Dermis microvascular lymphatic vessel endothelial cell (primary cell): ENCODE results near the gene IFRD2. TPM values are rescaled to one million over a fixed set of nuclear protein-coding genes. Genes with fewer than 3 reads are reported as not detected.
A peak's percentile ranks its signal among the peaks of the same experiment; 100 is the strongest.

Experiments used
- DNase-seq, 2 donors: peaks; one replicate each; pipeline versions ENCODE4 v3.0.0 to v3.0.0-alpha.2; 2010; ENCODE audit warnings: low read depth in 2 of 2
- total RNA-seq: library from RNA; depleted of rRNA; stranded (reverse); fragments of >200 nt; gene quantifications from 2 replicates; pipeline ENCODE4 v1.2.1, GENCODE V29; 2014

The IFRD2 gene, protein sequence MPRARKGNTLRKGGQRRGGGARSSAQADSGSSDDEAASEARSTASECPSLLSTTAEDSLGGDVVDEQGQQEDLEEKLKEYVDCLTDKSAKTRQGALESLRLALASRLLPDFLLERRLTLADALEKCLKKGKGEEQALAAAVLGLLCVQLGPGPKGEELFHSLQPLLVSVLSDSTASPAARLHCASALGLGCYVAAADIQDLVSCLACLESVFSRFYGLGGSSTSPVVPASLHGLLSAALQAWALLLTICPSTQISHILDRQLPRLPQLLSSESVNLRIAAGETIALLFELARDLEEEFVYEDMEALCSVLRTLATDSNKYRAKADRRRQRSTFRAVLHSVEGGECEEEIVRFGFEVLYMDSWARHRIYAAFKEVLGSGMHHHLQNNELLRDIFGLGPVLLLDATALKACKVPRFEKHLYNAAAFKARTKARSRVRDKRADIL
- total RNA-seq: 117 and 130 TPM in 2 replicates

- DNase-seq: peak; percentile 94 to 99
Observed at GRCh38 chr3:50292159-50293078, at the start of gene IFRD2. Gene IFRD2, minus strand, starts transcription at chr3:50292429. Its CDS starts 155 bp downstream, at chr3:50292274.

DNA sequence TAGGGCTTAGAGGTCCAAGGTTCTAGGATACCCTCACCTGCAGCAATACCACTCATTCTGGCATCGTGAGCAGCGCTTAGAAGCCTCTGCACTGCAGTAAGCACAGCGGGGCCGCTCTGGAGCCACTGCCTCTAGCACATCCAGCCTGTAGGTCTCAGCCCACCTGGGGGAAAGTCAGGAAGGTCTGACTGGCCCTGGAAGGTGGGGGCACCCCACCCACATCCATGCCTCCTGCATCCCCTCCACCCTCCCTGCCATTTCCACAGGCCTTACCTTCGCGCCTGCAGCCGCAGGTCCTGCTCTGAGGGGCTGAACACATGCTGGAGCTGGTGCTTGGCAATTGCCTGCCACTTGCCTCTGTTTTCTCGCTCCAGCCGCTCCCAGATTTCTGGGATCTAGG lies 49.3 kb upstream of the IFRD2 start:
- no peak for DNase-seq

DNA sequence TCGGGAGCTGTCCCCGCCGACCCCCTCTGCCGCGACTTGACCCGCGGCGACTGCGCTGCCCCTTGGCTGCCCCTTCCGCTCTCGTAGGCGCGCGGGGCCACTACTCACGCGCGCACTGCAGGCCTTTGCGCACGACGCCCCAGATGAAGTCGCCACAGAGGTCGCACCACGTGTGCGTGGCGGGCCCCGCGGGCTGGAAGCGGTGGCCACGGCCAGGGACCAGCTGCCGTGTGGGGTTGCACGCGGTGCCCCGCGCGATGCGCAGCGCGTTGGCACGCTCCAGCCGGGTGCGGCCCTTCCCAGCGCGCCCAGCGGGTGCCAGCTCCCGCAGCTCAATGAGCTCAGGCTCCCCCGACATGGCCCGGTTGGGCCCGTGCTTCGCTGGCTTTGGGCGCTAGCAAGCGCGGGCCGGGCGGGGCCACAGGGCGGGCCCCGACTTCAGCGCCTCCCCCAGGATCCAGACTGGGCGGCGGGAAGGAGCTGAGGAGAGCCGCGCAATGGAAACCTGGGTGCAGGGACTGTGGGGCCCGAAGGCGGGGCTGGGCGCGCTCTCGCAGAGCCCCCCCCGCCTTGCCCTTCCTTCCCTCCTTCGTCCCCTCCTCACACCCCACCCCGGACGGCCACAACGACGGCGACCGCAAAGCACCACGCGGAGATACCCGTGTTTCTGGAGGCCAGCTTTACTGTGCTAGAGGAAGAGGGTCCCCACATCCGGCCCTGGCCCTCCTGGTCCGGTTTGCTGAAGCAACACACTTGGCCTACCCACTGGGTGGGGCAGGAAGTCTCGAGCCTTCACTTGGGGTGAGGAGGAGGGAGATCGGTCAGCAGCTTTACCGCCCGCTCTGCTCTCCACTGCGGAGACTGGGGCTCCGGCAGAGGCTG lies 48.5 kb upstream of the IFRD2 start, which contains the start of gene RASSF1:
RASSF1 (minus strand) TSS at position 389 of the 882 bp plus-strand sequence; CDS start at position 358, 31 bp downstream.
- DNase-seq: no peak

GRCh38 chr3:50340147-50340447 lies 47.9 kb upstream of the IFRD2 start:
- no peak for DNase-seq

- DNase-seq: no peak
Observed at GRCh38 chr3:50339485-50340146, 47.4 kb upstream of the IFRD2 start.

- DNase-seq: no peak
Observed at GRCh38 chr3:50338965-50339364, 46.7 kb upstream of the IFRD2 start.

DNA sequence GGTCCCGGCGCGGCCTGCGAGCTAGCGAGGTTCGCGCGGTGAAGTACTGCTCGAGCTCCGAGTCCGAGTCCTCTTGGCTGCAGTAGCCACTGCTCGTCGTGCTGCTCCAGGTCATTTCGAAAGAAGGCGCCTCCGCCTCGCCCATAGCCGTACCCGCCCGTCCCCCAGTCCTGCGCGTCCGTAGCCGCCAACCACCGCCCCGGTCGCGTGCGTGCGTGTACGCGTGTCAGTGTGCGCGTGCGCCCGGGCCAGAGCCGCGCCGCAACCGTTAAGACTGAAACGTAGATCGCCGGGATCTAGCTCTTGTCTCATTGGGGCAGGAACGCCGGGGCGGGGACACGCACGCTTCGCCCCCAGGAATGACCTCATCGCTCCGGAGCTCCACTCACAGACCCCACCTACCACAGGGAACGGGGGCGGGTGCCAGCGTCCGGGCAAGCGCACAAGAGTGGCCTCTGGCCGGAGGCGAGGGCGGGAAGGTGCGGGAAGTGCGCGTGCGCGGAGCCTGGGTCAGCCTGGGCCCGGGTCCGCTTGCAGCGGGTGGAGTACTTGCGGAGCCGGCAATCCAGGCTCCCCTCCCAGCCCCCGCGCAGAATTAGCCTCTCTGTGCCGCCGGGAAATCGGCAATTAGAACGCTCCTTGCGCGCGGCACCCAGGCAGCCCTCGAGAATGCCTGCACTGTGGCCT lies 45.1 kb upstream of the IFRD2 start:
- DNase-seq: peak; percentile 97 to 99

DNA sequence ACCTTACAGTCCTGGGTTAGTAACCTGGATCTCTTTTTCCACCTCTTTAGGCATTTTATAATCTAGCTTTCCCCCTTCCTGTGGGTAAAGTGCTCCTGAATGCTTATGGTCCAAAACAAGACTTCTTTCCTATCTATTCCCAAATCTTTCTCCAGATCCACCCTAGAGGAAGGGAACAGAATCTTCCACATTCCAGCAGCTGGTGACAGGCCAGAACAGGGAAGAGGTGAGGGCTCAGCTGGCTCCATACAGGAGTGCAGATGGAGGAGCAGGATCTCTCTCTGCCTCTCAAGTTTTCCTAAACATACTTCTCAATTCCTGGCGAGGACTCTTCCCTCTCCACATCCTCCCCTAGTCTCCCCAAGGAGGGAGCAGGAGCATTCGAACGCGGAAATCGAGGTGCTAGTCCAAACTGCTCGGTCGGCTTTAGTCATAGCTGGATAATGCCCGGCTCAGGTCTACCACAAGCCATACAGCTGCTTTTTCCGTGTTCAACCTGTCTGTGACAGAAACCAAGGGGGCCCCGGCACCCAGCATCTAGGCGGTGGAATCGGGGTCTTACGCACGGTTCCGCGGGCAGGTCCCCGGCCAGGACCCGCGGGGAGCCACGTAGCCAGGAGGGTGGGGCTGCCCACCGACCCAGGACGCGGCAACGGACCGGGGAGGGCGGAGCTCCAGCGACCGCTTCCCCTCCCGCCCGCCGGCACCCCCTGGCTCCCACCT lies 44.4 kb upstream of the IFRD2 start:
- peak in 1 of 2 donors; percentile 36 for DNase-seq

DNA sequence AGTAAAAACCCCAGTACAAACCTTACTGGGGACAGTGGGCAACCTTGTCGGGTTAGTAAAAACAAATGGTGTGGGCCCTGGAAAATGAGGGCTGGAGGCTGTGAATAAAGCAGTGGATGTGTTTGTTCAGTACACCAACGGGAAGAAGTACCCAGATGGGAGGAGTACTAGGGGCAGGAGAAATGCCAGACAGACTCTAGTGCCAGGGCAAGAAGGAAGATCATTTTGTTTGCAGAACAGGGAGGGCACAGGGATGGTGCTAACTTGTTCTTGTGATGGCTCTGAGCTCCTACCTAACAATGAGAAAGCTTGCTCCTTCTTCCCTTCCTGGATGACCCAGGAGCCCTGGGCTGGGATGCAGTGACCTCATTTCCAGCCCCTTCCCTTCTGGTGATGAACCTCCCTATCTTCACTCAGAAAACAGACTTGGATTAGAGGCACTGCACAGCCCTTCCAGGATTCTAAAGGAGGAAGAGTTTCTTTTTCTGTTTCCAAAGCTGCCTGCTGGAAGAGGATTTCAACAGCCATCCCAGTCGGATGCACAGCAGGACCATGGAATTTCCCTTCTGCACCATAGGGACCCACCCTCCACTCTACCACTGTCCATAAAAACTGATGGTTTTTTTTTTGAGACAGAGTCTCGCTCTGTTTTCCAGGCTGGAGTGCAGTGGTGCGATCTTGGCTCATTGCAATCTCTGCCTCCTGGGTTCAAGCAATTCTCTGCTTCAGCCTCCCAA lies 42.3 kb upstream of the IFRD2 start:
- DNase-seq: peak in 1 of 2 donors; percentile 65

- DNase-seq: peak in 1 of 2 donors; percentile 88
Observed at GRCh38 chr3:50333744-50334328, 41.6 kb upstream of the IFRD2 start.

DNA sequence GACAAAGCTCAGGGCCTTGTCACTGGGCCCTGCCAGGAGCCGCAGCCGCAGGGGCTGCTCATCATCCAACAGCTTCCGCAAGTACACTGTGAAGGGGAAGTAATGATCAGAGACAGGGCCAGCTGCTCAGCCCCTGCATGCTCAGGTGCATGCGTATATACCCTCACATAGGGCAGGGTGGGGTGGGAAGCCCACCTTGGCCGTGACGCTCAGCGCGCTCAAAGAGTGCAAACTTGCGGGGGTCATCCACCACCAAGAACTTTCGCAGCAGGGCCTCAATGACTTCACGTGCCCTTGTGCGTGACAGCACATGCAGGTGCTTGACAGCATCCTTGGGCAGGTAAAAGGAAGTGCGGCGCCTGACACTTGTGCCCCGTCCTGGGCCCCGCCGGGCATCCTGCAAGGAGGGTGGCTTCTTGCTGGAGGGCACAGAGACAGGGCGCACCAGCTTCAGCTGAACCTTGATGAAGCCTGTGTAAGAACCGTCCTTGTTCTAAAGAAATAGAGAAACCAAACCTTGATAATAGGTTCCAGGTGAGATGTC lies 39.2 kb upstream of the IFRD2 start:
- no peak for DNase-seq

GRCh38 chr3:50330330-50330729 lies 38.1 kb upstream of the IFRD2 start:
- no peak for DNase-seq

DNA sequence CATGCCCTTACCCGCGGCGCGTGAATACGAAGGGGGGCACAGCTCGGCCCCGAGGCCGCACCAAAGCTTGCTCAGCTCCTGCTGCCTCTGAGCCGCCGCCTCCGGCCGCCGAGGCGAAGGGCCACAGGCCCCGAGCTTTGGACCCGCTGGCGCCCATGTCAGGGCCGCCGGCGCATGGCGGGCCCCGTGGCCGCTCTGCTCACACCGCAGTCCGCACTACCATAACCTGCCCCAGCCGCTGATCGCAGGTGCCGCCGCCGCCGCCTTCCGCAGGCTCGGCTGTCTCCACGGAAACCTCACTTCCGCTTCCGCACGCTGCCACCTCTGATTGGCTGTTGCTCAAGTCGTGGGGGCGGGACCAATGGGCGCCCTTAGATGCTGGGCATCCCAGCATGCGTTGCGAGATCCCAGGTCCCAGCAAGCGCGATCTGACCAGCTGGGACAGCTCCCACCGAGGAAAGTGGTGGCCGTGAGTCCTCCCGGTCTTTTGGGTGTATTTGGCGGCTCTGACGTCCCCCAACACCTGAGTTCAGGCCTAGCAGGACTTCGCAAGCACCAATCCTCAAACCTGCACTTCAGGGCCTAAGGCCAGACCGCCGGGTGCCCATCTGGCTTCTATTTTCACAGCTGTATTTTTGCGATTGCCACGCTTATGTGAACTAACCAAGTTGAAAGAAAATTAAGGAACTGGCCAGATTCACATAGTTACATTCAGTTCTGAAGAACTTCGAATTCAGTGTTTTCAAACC lies 35.9 kb upstream of the IFRD2 start, which contains the start of gene TUSC2:
TUSC2 (minus strand) TSS at position 281 of the 749 bp plus-strand sequence; CDS start at position 157, 124 bp downstream.
- DNase-seq: peak; percentile 93 to 98

DNA sequence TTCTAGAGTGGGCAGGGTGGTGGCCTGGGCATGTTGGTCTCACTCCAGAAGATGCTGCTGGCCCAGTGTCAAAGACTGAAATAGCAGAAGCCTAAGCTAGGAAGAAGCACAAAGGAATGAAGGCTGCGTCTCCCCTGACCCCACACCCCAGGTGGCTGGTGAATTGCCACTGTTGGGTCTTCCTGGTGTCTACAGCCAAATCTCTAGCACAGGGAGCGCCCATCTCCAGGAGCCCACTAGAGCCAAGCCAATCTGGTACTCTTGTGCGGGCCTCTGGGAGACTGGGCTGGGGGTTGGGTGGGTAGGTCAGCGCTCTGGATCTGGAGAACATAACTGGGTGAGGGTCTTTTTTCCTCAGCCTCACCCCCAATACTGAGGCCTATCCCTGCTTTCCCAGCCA lies 34.9 kb upstream of the IFRD2 start:
- no peak for DNase-seq

DNA sequence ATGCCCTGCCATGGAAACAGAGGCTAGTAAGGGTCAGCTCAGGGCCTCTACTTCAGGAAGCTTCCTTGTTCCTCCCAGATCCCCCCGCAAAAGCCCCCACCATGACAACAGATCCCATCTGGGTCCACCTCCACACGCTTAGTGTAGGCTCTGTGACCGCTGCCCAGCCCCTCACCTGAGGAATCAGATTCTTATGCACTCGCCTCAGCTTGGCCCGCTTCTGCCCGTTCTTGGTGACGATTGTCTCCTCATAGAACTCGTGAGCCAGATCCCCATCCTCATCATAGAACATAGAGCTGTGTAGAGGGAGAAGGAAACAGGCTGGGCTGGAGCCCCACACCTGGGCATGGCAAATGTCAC lies 33.9 kb upstream of the IFRD2 start:
- no peak for DNase-seq

DNA sequence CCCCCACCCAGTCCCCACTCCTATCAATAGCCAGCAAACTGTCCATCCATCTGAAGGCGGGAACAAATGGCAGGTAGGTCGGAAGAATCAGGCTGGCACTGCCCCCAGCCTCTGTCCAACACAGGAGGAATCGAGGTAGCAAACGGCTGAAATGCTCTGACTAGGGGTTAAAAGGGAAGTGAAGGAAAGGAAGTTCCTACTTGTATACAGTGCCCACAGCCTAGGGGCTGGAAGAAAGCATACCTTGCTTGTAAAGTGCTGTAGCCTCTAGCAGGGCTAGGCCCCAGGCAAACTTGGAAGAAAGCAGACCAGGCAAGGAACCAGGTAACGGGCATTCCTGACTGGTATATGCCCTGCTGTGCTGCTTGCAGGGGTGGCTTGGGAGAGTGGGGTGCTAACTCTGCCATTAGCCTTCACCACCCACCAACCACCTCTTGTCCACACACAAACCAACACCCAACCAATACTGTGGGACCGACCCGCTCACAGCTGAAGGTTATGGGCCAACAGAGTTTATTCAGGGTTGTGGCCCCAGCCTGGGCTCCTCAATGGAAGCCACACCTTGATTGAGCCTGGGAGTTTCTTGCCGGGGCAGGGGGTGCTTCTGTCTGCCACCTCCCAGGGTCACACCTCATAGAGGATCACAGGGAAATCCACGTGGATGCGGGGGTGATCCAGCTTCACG lies 33.4 kb upstream of the IFRD2 start:
- no peak for DNase-seq

DNA sequence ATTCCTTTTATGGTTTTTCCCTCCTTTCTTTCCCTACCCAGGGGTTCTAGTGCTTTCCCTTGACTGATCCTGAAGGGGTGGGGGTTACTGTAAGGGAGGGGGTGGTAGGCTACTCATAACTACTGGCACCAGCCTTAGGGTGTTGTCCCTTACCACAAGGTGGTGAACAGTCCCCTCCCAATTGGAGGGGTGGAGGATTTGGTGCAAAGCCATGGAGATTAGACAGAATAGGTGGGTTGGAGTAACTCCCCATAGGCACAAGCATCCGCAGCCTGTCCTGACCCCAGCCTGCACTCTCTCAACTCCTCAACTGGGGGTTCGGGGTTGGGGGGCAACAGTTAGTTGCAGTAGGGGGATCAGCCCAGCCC lies 32.9 kb upstream of the IFRD2 start:
- DNase-seq: no peak
